ENCODE measurements around the gene HDAC9.
"Not testable (repeated sequence)": the region's sequence is repeated elsewhere in the genome, so short reads cannot be mapped to it uniquely, and the experiment has no call there.

Gene HDAC9

DNA sequence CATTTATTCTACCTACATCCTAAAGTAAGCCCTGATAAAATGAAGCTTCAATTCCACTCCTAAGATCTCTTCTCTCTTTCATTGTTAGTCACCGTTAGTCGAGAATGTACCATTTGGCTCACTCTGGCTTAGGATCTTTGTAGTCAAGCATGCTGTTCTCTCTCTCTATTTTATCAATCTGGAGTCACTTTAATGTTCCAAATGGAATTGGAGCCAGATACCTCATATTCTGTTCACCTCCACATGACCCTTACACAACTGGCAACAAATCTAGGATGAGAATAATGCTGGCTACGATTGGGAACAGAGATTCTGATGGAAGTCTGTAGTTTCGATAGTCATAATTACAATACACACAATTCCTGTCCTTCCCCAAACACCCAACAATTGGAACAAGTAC is 408.1 kb downstream of the HDAC9 start:
- DNase-seq, result no peak

DNA sequence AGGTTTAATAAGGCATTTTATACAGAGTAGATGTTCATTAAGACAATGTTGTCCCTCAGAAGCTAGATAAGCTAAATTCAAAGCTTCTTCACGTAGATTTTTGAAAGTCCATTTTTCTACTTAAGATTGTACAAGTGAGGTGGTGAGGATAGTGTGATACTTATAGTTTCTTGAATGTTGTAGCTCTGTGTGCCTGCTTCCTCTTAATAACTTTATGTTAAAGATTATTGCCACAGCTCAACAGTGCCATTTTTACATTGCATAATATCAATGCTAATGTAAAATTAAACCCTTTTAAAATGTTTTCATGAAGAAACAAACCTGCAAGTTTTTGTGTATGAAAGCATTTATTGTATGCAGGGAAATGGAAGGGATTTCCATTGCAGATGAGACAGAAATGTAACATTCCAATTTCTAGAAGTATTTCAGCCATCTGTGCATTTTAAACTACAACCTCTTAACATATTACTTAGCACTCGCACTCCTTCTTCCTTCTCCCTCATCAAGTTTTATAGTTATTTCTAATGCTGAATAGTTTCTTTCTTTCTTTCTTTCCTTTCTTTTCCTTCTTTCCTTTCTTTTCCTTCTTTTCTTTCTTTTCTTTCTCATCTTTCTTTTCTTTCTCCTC is 409.9 kb downstream of the HDAC9 start:
- no peak for DNase-seq

DNA sequence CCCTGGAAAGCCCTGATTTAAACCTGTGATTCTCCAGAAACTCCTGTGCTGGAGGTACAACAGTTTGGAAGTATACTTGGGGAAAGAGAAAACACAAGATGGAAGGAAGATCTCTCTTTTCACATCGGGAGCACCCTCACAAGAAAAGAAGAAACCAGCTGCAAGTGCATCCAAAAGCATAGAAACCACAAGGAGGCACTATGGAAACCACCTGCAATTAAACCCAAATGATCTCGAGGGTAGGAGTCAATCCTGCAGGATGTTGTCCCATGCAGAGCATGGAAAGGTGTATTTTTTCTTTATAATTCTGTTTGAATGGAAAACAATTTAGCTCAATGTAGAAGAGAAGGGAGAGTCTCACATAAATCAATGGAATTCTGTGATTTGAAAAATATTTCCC is 411.4 kb downstream of the HDAC9 start:
- DNase-seq, result no peak

DNA sequence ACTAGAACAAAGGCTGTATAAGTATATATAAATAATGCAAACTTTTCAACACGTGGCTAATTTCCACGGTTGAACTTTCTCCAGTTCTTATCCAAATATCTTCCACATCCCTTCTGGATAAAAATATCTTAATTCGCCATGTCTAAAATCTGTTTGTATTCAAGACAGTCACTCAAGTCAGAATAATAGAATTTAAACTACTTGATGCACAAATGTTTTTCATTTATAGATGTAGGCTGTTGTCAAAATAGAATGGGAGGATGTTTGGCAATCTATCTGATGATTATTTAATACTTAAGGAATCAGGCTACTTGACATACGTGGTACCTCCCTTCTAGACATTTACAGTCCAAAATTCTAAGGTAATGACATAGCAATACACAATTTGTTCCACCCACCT is 417.6 kb downstream of the HDAC9 start:
- no peak for DNase-seq

DNA sequence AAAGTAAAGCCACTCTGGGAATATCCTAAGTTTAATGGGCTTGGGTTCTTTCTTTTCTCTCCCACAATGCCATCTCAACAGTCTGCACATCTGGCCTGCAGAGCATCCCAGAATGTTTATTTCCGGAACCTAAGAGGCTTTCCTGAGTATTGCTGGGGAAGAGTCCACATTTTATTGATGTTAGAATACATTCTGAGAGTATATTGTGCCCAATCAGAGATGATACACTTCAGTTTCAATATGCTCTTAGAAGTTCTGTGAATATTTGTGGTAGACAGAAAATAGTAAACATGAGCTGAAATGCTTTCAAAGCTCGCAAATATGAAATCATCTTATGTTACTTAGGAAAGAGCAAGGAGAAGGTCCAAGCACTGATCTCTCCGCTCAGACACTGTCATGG is 421.3 kb downstream of the HDAC9 start:
- DNase-seq, result no peak

DNA sequence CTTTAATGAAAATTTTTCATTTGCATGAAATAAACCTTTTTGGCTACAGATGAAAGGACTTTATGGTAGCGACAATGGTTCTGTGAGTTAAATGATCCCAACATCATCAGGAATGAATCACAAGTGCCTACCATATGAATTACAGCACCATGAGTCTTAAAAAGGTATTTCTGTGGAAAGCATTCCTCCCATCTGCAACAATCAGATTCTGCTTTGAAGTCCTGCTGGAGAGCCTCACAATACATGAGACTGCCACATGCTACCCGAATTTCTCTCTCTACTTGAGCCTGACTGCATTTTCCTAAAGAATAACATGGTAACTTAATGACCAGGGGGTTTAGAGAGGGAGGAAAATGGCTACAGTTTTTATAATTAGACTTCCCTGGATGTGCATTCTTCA is 431.6 kb downstream of the HDAC9 start:
- DNase-seq, result no peak

DNA sequence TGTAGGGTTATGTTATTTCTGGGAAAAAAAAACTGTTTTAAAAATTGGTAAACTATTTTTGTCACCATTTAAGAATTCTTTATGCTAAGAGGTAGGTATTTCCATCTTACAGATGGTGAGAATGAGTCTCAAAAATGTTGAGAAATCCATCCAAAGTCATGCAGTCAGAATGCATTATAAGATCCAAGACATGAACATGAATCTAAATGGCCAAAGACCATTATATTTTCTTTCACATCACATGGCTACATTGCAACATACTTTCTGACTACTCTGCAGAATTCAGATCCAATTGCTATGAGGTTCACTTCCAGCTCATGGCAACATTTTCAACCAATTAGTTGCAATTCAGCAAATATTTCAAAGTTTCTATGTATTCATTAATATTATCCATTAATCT is 440.7 kb downstream of the HDAC9 start:
- DNase-seq, result no peak

DNA sequence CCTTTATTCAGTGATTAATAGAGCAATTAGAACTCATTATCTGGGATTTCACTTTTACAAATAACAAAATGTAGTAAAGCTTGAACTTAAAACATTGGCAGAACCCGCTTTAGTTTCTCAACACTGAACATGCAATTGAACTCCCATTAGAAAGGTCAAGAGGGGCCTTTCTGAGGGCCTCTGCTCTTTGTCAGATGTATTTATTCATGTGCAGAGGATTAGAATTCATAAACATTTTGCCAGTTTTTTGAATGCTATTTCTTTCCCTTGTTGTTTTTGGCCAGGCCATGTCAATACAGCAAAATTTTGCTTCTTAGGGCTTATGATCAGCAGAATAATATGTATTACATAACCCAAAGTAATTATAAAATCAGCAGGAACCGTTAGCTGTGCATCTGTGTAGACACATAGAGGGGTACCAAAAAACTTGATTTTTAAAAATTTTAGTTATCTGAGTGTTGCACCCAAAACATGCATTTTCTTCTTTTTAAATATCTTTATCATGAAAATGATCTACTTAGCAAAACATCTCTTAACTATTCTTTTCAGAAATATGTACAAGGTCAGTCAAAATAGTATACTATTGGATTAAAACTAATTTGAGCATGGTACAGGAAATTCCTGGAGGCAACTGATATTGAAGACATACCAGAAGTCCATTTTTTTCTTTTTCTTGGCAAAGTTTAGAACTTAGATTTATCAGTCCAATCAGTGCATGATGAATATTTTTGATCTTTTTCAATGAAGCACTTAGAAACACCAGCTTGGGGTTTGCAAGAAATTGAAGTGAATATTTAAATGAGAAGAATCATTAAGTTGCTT is 444.4 kb downstream of the HDAC9 start:
- no peak for DNase-seq

DNA sequence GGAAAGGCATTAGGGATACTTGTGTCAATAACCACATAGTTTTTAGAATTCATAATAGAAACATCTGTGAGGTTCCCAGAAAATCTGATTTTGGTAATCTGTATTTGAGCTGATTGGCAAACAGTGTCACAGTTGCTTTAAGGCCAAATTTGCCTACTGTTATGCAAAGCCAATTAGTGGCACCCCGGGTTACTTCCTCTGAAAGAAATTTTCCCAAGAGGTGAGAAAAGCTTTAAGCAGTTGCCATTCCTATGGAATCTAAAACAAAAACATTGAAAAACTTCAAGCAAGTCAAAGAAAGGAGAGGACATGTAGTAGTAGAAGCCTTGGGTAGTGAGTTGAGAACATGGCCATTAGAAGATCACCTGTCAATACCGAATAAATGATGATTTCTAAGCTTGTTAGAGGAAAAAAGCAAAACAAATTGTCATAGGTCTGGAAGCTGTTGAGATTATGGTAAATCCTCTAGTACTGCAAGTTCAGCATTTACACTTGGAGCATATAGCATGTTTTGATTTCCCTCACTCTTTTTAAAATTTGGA is 445.1 kb downstream of the HDAC9 start:
- DNase-seq, result no peak

DNA sequence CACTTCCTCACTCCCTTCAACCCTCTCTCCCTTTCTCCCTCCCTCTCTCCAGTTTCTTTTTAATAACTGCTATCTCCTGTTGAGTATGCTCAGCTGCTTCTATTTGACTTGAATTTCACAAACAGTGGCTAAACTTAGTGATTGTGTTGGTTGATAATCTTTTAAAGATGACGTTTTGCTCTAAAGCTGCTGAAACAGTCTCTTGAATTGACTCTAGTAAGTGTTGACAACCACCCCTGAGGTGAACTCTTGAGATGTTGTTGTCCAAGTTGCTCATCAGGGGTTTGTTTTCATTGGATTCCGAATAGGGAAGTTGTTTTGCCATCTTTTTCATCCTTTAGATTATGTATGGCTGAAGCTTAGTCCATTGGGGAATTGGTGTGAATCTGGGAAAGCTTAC is 445.7 kb downstream of the HDAC9 start:
- no peak for DNase-seq

DNA sequence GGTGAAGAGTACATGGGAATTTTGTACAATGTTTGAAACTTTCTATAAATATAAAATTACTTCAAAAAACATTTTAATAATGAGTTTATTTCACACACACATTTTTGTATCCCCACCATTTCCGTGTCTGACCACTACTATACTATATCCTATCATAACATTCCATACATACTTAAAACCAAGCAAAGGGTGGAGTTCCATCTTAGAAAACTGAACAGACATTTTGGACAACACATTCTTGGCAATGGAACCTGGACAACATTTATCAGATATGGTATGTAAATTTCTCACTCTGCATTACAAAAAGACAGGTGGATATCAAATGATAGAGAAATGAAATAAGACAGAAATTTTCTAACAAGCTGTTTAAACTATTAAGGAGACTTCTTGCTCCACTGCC is 453.0 kb downstream of the HDAC9 start:
- no peak for DNase-seq

DNA sequence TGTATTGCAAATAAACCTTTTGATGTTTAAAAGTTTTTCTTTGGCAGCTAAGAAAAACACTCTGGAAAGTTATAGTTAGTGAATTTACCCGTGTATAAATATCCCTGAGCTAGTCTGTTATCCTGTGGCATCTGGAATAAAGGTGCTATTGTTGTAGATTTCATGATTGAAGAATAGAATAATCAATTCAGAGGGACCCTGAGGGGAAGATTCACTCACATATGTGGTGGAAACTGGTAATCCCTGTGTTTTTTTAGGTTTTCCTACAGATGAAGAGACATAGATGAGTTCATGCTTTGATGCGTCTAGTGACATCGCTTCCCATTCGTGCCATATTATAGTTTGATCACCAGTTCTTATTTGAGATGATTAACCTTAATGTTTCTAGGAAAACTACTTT is 457.3 kb downstream of the HDAC9 start:
- no peak for DNase-seq

DNA sequence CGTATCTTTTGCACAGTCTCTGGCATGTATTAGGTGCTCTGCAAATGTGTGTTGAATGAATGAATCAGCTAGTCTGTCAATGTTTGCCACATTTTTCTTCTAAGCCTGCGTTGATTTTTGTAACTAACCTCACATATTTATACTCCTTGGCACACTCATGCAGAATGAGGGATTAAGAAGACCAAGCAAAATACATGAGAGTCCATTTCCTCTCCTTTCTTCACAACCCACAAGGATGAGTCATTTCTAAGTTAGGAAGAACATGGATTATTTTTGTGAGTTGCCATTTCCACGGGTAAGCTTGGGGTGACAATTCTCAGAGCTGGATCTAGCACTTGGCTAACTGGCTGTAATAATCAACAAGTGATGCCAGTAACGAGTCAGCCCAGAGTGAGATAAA is 463.1 kb downstream of the HDAC9 start:
- DNase-seq, result no peak

DNA sequence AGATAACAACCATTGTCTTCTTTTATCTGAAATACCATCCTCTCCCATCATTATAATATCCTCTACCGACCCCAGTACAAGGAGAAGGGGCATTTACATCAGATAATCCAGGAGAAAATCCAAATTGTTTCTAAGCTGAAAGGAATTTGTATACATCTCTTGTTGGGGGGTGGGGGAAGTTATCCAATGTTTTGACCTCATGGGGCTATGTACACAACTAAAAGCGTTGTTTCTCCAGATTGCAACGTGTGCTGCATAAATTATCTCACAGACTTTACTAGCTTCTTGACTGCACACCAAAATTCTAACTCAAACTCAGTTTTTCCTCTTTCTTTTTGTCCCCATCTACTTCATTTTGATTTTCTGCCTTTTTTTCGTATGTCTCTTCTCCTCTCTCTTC is 465.2 kb downstream of the HDAC9 start:
- no peak for DNase-seq

DNA sequence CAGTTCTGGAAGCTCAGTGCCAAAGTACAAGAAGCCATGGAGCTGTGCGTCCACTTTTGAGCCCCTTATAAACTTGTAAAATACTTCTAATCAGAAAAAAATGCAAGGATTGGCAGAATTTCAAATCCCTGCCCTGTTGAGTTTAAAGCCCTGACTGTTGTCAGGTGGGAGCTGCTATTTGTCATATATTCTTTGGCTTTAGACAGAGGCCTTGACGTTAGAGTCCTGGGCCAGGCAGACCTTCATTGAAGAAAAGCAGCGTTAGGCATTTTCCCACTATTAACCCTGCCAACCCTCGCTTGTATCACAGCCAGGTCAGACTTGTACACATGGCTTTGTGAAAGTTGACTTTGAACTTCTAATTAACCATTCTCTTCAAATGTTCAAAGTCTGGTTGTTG is 466.5 kb downstream of the HDAC9 start:
- DNase-seq, result no peak

DNA sequence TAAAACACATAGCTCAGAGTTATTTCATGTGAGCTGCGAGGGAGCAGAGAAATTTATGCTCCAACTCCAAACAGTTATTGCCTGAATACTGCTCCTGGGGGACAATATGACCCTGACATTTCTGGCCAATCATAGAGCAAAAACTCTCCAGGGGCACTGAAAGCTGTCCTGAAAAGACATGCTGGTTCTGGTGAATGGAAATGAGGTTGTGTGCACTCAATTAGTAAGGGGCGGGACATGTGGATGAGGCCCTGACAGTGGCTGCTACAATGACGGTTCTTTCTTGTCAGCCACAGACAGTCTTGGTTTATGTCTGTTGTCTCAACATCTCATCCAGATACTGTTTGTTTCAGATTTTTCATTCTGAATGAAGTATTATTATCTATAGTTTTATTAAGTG is 470.1 kb downstream of the HDAC9 start:
- no peak for DNase-seq

DNA sequence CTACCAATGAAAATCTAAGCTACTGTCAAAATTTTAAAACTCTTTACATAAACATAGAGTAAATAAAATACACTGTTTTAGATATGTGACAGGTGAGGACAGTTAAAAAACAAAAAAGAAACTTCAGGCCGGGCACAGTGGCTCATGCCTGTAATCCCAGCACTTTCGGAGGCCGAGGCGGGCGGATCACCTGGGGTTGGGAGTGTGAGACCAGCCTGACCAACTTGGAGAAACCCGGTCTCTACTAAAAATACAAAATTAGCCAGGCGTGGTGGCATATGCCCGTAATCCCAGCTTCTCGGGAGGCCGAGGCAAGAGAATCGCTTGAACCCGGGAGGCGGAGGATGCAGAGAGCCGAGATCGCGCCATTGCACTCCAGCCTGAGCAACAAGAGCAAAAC is 472.2 kb downstream of the HDAC9 start:
- not testable (repeated sequence) for DNase-seq

DNA sequence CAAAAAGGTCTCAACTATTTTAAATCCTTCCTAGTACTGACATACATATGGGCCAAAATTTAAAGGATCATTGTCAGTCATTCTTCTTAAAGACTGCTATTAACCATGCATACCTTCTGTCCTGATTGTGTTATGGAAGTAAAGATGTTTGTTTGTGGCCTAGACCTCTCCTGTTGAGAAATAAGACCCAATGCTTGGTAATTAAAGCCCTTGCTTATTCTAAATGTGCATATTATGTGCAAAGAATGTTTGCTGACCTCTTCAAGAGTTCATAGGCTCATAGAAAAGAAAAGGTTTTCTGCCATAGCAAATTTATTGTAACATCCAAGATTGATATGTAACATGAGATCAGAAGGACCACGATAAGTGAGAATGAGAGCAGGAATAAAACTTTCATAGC is 476.3 kb downstream of the HDAC9 start:
- DNase-seq, result no peak

DNA sequence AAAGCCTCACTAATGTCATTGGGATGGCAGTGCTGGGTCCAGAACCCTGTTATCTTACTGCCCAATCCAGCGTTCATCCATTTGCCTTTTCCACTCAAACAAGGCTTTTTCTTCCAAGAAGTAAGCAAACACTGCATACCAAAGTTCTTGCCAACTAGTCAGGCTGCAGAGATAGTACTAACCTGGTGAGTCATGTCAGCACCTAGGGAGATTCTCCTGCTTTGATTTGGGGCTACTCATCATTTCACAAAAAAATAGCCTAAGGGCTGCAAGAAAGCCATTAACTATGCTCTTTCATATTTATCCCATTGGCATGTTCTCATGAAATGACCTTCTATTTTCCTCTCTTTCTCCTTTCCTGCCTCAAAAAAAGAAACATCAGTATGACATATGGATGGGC is 479.3 kb downstream of the HDAC9 start:
- no peak for DNase-seq

DNA sequence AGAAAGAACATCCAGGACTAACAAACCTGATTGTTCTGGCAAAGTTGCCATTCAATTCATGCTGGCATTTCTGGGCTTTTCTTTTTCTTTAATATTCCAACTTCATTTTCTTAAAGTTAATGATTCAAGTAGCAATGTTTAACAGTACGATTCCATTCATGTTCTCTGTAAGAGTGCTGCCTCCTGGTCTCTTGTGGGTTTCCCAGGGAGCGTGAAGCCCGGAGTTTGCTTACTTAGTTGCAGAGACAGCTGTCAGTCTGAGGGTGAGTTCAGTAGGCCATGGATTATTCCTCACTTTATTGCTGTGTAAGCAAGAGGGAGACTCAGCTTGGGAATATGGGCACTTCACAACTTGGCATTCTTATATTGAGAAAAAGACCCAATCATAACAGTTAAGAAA is 479.7 kb downstream of the HDAC9 start:
- DNase-seq, result no peak

DNA sequence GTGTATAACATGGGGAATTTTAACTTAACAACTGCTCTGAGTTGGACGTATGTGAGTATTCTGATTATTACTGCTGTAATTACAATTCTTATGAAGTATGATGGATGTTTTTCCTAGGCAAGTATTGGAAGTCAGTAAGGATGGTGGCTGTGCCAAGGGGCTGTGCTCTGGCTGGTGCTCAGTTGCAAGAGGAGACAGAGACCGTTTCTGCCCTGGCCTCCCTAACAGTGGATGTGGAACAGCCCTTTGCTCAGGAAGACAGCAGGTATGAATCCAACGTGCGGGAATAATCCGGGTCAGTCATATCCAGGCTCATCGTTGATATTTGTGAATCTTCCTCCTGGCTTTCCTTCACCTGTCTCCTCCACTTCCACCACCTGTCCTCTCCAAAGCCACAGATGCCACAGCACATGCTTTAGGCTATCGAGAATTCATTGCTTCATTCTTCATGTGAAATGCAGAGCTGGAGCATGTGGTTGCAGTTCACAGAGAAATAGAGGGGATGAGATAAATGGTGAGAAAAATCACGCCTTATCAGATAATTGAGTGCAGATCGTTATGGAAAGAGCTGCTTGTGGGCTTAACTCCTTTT is 480.2 kb downstream of the HDAC9 start:
- DNase-seq, result no peak

DNA sequence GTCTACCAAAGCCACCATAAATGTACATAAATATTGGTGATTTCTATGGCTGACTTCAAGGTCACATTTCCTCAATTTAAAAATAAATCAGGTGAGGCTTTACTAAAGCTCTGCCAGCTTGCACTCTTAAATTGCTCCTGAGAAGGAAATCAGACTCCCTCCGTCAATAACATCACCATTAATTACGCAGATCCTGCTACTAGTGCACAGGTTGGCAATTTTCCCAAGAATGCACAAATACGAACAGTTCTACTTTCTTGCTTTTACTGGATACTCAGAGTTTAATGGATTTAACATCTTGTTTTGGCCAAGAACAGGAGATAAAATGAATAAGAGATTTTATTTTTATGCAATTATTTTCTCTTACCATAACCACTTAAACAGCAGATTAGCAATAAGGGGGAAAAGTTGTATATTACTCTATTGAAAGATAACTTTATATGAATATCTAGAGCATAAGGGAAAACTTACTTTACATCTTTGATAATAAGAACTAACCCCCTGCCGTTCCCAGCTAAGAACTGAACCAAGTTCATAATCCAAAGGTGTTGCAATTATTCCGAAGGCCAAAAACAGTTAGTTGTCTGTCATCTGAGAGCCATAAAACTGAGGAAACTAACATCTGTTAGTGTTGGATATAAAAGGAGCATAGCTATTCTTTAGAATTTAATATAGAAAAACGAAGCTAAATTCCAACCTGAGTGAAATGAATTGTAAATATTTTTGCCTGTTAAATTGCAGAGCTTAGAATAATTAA is 481.3 kb downstream of the HDAC9 start:
- DNase-seq, result no peak

DNA sequence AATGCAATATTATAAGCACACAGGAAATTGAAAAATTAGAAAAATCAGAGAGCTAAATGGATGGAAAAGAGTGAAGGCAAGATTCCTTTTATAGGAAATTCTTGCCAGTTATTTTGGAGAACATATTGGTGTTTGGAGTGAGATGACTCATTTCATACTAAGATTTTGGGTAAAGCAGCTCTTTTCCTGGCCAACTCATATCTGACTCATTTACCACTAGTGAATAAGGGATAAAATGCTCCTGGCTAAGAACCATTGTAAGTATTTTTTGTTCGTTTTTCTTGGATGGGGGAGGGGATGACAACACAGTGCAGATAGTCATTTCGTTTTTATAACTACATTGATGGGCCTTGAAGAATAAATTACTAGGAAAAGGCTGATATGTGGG is 482.6 kb downstream of the HDAC9 start:
- DNase-seq, result no peak

Measured in stimulated activated CD4-positive, alpha-beta T cell treated with anti-CD3 and anti-CD28 coated beads, Interleukin-2, amount 100 ng/mL, for 24 hours (primary cell).